Activated CD4-positive, CD25-positive, alpha-beta regulatory T cell treated with anti-CD3 and anti-CD28 coated beads, Interleukin-2, amount 50 U/mL, for 24 hours (primary cell): Measurements from ENCODE around the gene TLR5.

Source experiments
- ATAC-seq, 2 donors: fragments of 150-1000 bp; cut with Tn5 transposase; one replicate each; pipeline ENCODE4 v1.10.0; 2021; ENCODE audit warnings: mild to moderate bottlenecking in 1 of 2, moderate library complexity in 1 of 2

The TLR5 gene

DNA sequence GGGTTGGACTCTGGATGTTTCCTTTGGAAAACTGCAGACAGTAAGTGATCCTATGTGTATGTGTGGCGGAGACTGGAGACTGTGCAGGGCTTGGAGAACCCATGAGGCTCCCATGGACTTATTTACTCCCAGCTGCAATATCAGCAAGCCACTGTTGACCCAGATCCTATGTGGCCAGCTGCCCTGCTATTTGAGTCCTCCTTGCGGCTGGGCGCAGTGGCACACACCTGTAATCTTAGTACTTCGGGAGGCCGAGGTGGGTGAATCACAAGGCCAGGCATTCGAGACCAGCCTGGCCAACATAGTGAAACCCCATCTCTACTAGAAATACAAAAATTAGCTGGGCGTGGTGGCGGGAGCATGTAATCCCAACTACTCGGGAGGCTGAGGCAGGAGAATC is 83.5 kb downstream of the TLR5 start:
- no peak for ATAC-seq
